OCI-M1 (cell line): ENCODE data around the gene INO80D.
"Not testable (repeated sequence)": the region's sequence is repeated elsewhere in the genome, so short reads cannot be mapped to it uniquely, and the experiment has no call there.

Source experiments
- DNase-seq: peaks from one replicate; lab custom pipeline; 2025; lab: John Stamatoyannopoulos, UW

INO80D gene, protein sequence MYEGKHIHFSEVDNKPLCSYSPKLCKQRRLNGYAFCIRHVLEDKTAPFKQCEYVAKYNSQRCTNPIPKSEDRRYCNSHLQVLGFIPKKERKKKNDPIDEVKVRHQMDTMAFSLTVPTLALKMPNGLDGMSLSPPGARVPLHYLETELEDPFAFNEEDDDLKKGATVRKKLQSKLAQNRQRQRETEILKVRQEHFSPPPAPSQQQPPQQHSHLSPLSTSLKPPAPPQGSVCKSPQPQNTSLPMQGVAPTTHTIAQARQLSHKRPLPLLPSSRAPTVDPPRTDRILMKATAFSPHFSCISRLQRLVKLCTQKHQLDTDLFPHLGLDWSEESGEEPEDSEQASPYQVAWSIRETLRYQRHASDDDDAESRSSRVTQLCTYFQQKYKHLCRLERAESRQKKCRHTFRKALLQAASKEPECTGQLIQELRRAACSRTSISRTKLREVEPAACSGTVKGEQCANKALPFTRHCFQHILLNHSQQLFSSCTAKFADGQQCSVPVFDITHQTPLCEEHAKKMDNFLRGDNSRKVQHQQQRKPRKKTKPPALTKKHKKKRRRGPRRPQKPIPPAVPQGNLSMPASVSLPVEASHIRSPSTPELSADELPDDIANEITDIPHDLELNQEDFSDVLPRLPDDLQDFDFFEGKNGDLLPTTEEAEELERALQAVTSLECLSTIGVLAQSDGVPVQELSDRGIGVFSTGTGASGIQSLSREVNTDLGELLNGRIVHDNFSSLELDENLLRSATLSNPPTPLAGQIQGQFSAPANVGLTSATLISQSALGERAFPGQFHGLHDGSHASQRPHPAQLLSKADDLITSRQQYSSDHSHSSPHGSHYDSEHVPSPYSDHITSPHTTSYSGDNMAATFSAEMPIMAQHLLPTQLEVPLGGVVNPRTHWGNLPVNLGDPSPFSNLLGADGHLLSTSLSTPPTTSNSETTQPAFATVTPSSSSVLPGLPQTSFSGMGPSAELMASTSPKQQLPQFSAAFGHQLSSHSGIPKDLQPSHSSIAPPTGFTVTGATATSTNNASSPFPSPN

DNA sequence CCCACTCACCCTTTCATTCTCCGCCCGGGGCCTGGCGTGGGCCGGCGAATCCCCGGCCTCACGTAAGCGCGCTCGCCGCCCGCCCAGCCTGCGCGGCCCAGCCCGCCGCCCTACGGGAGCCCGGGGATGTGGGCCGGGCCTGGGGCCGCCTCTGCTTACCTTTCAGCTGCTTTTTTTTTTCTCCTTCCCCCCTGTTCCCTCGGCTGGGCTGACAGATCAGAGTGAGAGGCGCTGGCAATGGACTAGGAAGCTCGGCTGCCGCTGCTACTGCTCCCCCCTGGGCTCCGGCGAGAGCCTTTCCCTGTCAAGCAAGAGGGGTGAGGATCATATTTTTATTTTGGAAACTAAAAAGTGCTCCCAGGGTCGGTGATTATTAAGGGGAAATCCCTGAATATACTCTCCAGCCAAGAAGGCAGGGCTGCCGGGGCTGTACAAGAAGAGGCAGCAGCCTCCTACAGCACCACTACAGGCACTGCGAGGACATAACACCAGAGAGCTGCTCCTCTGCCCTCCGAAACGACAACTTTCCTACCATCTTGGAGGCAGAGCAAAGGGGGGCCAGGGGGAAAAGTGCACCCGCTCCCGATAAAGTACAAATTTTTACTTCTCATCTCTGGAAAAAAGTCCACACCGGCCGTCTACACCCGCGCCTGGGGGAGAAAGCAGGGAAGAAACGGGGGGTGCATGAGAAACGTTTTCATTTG, at the start of gene INO80D:
TSS of gene INO80D (minus strand) at position 433 of the 704 bp plus-strand sequence. CDS start 23,158 bp downstream, outside the sequence.
- peak; percentile 89 for DNase-seq

DNA sequence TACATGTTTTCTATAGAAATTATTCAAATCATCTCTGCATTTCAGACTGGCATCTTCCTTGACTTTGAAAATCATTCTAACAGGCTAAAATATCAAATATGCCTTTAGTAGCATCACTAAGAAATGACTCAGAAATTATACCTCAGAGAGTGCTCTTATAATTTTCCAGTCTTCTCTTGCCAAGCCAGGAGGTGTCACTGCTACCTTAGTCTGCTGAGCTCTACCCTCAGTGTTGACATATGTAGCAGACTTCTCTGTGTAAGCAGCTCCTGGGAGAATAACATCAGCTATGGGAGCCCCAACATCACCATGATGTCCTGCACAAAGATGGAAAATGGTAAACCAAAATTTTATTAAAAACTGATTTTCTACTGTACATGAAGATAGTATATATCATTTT, 41.7 kb upstream of the INO80D start:
- no peak for DNase-seq

DNA sequence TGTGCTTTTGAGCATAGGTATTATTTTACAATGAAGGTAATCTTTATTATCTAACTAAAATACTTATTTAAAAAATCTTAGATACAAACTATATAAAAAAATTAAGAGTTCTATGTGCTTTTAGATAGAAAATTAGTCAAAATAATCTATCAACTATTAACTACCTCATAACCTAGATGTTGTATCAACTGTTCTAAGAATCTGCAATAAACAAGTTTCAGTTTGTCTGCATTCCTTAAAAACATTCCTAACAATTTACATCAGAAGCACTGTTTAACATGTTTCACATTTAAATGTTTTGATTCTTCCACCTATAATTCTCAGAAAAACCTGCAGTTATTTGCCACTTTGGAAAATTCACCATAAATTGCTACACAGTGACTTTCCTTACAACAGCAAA, 39.9 kb upstream of the INO80D start:
- DNase-seq, result no peak

DNA sequence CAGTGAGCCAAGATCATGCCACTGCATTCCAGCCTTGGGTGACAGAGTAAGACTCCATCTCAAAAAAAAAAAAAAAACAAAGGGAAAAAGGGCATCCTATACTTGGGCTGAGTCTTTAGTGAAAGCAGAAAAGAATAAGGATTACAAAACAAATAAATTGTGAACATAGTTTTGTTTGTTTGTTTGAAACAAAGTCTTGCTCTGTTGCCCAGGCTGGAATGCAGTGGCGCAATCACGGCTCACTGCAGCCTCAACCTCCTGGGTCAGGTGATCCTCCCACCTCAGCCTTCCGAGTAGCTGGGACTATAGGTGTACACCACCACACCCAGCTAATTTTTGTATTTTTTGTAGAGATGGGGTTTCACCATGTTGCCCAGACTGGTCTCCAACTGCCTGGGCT, 36.6 kb upstream of the INO80D start:
- DNase-seq, result not testable (repeated sequence)

DNA sequence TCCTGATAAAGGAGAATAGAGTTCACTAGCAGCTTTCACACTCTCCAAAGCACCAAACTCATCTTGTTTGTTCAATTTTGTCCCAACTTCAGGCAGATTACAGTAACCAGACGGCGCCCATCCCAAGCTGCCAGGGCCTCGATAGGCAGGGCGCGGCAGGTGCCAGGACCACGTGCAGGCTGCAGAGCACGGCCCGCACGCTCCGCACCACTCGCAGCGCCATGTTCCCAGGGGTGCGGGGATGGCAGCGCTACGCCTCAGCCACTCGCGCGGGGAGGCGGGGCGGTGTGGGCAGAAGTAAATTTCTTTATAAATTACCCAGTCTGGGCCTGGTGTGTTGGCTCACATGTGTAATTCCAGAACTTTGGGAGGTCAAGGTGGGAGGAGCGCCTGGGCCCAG, 30.3 kb upstream of the INO80D start:
- no peak for DNase-seq

DNA sequence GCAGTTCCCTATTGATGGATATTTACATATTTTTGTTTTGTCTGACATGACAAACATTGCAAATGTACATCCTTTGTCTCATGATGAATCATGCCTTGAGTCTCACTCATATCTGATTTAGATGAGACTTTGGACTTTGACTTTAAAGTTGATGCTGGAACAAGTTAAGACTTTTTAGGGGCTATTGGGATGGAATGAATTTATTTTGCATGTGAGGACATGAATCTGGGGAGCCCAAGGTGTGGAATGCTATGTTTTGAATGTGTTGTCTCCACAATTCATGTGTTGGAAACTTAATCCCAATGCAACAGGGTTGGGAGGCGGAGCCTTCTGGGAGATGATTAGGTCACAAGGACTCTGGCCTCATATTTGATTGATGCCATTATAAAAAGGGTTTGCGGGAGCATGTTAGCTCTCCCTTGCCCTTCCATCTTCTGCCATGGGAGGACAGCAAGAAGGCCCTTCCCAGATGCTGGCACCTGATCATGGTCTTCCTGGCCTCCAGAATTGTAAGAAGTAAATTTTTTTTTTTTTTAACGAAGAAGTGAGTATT, 29.1 kb upstream of the INO80D start:
- no peak for DNase-seq

DNA sequence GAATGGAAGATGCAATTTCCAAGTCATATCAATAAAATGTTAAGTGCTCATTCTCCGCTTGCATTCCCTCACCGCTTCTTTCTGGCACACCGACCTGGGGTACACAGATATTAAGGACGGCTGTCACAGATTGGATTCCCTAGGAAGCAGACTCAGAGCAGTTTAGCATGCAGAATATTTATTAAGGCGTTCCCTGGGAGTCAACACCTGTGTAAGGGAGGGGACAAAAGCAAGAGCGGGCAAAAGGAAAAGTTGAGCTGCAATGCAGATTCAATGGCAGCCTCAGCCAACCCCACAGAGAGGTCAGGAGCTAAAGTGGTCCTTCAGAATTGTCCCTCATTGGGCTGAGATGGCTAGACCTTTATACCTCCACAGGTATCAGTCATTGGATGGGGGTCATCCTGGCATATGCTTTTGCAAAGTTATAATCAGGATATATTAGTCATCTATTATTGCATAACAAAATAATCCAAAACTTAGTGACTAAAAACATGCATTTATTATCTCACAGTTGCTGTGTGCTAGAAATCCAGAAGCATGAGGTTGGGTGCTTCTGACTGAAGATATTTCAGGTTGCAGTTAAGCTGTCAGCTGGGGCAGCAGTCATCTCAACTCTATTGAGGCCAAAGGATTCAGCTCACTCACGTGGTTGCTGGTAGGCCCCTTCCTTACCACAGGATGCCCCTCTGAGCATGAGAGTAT, 27.0 kb upstream of the INO80D start:
- no peak for DNase-seq

DNA sequence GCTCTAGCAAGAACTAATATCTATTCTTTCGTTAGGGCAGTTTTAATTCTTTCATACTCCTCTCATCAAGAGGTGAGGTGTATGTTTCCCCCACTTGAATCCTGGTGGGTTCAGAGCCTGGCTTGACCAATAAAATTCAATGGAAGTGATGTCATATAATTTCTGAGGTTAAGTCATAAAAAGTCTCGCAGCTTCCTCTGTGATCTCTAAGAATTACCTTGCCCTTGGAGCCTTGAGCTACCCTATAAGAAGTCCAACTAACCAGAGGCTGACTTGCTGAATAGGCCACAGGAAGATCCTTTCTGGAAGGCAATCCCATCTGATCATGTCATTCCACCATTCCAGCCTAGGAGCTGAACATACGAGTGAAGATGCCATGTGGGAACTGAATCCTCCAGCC, 26.1 kb upstream of the INO80D start:
- DNase-seq, result no peak

DNA sequence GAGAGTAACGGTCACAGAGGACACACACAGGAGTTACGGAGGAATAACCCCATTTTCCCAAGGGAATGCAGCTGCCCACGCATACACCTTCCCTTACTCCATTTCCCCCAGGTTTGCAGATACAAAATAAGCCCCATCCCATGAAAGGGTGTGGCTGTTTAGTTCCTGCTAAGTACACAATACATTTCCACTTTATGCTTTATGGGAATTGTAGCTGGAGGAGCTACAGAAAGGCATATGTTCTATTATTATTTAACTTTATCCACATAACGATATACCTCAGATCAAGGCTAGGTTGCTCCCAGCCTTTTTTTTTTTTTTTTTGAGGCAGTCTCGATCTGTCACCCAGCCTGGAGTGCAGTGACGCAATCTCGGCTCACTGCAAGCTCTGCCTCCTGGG, 22.7 kb upstream of the INO80D start:
- no peak for DNase-seq

DNA sequence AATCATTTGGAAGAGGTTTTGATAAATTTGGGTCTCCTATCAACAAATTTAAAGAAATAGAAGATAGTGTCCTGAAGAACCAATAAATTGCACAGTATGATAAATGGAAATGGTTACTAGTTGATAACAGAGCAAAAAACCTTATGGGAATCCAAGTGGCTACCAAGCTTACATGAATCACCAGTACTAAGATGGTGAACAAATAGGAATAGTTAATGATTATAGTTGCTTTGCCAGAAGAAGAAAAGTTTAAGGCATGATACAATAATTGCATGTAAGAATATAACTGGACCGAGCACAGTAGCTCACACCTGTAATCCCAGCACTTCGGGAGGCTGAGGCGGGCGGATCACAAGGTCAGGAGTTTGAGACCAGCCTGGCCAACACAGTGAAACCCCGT, 19.6 kb upstream of the INO80D start:
- DNase-seq, result no peak

DNA sequence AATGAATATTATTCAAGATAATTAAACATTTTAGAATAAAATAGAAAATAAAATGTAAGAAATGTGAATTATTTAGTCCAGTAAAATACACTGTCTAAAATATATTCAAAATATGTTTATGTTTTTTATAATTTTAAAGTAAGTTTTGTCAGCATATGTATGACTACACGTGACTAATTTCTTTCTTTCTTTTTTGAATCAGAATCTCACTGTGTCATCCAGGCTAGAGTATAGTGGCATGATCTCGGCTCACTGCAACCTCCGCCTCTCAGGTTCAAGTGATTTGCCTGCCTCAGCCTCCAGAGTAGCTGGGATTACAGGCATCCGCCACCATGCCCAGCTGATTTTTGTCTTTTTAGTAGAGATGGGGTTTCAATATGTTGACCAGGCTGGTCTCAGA, 19.1 kb upstream of the INO80D start:
- no peak for DNase-seq

DNA sequence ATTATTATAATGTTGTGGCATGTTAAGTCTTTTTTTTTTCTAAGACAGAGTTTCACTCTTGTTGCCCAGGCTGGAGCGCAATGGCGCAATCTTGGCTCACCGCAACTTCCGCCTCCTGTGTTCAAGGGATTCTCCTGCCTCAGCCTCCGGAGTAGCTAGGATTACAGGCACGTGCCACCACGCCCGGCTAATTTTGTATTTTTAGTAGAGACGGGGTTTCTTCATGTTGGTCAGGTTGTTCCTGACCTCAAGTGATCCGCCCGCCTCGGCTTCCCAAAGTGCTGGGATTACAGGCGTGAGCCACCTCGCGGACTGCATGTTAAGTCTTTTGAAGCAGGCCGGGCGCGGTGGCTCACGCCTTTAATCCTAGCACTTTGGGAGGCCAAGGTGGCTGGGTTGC, 12.9 kb upstream of the INO80D start:
- not testable (repeated sequence) for DNase-seq

DNA sequence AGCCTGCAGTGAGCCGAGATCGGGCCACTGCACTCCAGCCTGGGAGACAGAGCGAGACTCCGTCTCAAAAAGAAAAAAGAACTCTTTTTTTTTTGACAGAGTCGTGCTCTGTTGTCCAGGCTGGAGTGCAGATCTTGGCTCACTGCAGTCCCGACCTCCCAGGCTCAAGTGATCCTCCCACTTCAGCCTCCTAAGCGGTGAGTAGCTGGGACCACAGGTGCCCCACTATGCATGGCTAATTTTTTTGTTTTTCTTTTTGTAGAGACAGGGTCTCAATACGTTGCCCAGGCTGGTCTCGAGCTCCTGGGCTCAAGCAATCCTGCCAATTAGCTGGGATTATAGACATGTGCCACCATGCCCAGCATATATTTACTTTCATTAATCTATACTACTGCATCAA, 12.5 kb upstream of the INO80D start:
- DNase-seq, result no peak

DNA sequence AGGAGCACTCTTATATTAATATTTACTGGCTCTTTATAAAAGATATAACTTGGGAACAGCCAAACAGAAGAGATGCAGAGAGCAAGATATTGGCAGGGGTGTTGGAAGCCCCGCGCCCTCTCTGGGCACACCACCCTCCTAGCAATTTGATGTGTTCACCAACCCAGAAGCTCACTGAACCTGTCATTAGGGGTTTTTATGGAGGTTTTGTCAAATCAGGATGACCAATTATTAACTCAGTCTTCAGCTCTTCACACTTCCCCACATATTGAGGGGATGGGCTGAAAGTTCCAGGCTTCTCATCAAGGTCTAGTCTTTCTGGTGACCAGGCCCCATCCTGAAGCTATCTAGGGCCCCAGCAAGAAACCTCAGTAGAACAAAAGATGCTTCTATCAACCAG, 10.9 kb upstream of the INO80D start:
- DNase-seq, result no peak

DNA sequence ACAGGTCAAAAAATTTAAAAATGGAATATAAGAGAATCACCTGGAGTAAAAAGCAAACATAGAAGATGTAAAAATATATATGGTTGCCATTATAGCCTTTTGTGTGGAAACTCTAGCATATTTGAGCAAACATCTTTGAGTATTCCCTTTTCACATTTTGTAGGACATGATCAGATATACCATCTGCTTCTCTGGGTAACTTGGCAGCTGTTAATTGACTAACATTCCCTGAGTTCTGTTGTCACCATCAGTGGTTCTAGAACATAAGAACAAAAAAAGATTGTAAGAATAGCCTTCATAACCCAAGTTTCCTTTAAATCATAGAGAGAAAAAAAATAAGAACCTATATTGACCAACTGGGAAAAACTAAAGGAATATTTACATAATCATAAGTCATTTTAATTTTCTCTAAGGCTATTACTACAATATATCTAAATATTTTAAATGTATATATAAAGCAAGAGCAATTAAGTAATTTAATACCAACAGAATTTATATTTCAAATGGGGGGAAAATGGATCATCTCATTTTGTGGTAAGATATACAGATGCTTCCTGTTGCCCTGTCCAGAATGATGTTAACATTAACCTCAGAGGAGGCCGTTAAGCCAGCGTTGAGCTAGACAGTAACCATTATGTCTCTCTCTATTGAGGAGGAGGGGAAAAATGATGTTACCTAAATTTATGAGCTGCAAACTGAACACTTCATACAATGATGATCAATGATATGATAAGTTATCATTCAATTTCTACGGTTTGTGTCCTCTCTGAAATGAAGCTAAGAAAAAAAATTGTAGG, 9.8 kb upstream of the INO80D start:
- no peak for DNase-seq

DNA sequence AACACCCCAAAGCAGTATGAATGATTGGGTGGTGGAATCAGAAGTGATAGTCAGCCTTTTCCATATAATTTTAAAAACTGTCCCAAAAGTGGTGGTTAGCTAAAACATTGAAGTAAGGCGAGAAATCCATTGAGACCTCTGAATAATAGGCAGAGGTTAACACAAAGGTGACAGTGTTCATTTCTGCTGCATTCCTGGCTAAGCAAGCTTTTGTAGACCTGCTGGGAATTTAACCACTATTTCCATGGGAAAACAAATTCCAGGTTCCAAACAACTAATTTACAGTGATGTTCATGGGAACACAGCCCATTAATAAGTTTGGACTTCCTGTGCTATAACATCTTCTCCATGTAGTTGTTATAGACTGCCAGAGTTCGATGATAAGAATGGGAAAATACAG, 6.3 kb upstream of the INO80D start:
- DNase-seq, result no peak

DNA sequence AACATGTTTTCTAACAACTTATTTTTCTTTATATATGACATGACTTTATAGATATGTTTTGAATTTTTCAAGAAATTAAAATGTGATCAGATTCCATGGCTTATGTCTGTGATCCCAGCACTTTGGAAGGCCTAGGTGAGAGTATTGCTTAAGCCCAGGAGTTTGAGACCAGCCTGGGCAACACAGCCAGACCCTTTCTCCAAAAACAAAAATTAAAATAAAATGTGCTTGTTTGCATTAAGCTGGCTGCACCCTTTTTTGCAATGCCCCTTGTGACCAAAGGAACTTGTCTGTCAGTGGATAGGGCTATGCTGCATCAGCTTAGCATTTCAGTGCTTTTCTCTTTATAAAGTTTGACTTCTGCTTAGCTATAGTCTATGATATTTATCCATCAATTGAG, 2.3 kb upstream of the INO80D start:
- no peak for DNase-seq

DNA sequence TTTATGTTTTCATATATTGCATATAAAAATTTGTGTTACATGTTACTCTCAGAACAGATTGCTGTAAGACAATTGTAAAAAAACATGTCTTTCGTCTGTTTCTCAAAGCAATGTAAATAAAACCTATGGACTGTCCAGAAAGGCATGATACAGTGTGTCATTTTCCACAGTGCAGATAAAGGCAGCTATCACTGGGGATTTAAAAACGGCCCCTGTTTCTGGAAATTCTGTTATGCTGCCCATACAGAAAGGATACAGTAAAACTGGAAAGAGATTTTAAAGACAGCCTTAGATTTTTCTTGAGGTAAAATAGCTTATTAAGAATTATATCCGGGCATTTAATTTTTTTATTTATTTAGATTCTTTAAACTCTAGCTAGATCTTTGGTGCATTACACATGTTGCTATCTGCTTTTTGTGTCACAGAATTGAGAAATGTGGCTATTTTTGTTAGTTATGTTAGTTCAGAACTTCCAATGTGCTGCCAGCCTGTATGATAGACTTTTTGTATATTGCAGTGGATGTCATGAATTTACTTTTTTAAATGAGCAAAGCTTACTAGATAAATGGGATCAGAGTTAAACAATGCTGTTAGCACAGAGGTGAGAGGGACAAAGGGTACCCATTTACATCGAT, 859 bp upstream of the INO80D start:
- peak; percentile 65 for DNase-seq

DNA sequence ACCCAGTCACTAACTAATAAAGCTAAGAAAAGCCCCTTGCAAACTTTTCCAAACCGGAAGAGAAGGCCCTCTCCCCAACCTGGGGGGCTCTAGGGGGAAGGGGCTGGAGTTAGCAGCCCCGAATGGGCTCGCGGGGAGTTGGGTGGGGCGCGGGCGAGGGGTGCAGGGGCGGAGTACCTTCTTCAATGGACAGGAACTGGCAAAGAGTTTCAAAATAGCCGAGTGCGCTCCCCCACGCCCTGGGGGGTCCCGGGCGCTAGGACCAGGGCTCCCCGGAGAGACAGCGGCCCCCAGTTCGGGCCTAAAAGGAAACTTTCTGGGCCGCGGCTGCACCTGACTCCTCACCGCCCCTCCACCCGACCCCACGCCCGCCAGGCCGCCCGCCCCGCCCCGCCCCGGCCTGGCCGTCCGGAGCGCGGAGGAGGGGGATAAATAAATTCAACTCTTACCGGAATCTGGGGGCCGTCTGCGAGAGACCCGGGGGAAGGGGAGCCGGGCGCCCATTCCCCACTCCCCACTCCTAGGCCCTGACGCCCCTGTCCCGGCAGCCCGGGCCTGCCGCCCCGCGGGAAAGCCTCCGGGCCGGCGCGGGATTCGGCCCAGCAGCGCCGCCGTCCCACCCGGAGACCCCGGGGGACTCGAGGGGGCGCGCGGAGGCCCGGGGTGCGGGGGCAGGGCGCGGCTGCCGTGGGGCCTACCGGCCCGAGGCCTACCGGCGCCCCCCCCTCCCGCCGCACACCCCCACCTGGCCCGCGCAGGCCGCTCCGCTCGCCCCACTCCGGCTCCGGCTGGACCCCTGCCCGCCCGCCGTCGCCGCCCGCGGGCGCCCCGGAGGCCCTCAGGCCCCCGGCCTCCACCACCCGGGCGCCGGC, 868 bp downstream of the INO80D start:
- DNase-seq, result peak; percentile 54
